Epithelial cell of proximal tubule (primary cell): ENCODE results near the gene CUL7. TPM values are rescaled to one million over a fixed set of nuclear protein-coding genes. Genes with fewer than 3 reads are reported as not detected.
"Not testable (repeated sequence)": the region's sequence is repeated elsewhere in the genome, so short reads cannot be mapped to it uniquely, and the experiment has no call there.

Source experiments
- DNase-seq: peaks from one replicate; pipeline ENCODE4 v3.0.0-alpha.2; 2011; ENCODE audit warnings: low read depth
- H3K4me3 ChIP-seq: 2 replicates; pipeline ENCODE4 v1.5.1; 2011; ENCODE audit warnings: low read depth, mild to moderate bottlenecking, low read length
- CTCF ChIP-seq: conservative IDR thresholded peaks from 2 replicates; pipeline ENCODE4 v1.5.1; 2012; ENCODE audit warnings: low read depth, mild to moderate bottlenecking, low read length
- total RNA-seq: library from RNA; depleted of rRNA; stranded (reverse); fragments of >200 nt; gene quantifications from 2 replicates; pipeline ENCODE4 v1.2.3, GENCODE V29; 2015

Gene CUL7
- total RNA-seq, 1 donor from 2014 or later = 20.5 TPM

- no peak for DNase-seq
- no peak for TF ChIP-seq CTCF
- no peak overlapping the region for H3K4me3 ChIP-seq
Measured at GRCh38 chr6:43089467-43089866, 35.8 kb upstream of the CUL7 start.

GRCh38 chr6:43088654-43089056, 35.0 kb upstream of the CUL7 start:
- TF ChIP-seq CTCF = no peak
- no peak overlapping the region for H3K4me3 ChIP-seq
- DNase-seq = no peak

GRCh38 chr6:43086022-43086658, 32.5 kb upstream of the CUL7 start:
- DNase-seq = no peak
- no peak for TF ChIP-seq CTCF
- H3K4me3 ChIP-seq = no peak overlapping the region

GRCh38 chr6:43082806-43083655, 29.4 kb upstream of the CUL7 start:
- no peak for TF ChIP-seq CTCF
- DNase-seq = no peak
- H3K4me3 ChIP-seq = no peak overlapping the region

GRCh38 chr6:43081922-43082321, 28.3 kb upstream of the CUL7 start:
- H3K4me3 ChIP-seq, DNase-seq: not testable (repeated sequence)

GRCh38 chr6:43081043-43081442, 27.4 kb upstream of the CUL7 start:
- no peak overlapping the region for H3K4me3 ChIP-seq
- TF ChIP-seq CTCF = no peak
- DNase-seq = no peak

GRCh38 chr6:43078691-43079090, 25.0 kb upstream of the CUL7 start:
- no peak for DNase-seq
- H3K4me3 ChIP-seq = no peak overlapping the region
- TF ChIP-seq CTCF = no peak
